Endothelial cell of umbilical vein (primary cell): ENCODE data around the gene MAPKAPK2. TPM values are rescaled to one million over a fixed set of nuclear protein-coding genes. Genes with fewer than 3 reads are reported as not detected.

Experiments used
- BruUV-seq: library from RNA; stranded (reverse); fragments of 400-500 nt; replicated peaks from 2 replicates; lab custom pipeline; 2021; lab: Mats Ljungman, UMichigan
- CTCF ChIA-PET: fragments of 300-600, 350-600 bp; sonication (Branson Sonifier 250); formaldehyde crosslinking; loops from one replicate; lab custom pipeline; 2021; ENCODE audit warnings: antibody characterized with exemption, inconsistent platforms; lab: Charles Lee
- POLR2A ChIA-PET: fragments of 300-600, 350-600 bp; sonication (Branson Sonifier 250); formaldehyde crosslinking; loops from one replicate; lab custom pipeline; 2021; ENCODE audit warnings: antibody characterized with exemption, inconsistent platforms; lab: Charles Lee
- DNase-seq: peaks from one replicate; pipeline ENCODE4 v3.0.0-alpha.2; 2011; ENCODE audit warnings: low read depth, low spot score
- FAIRE-seq: peaks from 2 replicates; lab custom pipeline; 2011; peaks lifted over from hg19 to GRCh38; lab: Jason Lieb, UNC
- H2AFZ ChIP-seq: 2 replicates; pipeline ENCODE4 v1.6.0; 2012; ENCODE audit warnings: low read depth, low read length, control low read depth, inconsistent platforms
- H3K27ac ChIP-seq: 2 replicates; pipeline ENCODE4 v1.5.1; 2011; ENCODE audit warnings: low read depth, mild to moderate bottlenecking, control low read depth, low read length, moderate library complexity; ENCODE audit not compliant: insufficient read depth
- H3K27me3 ChIP-seq, 2 experiments: 2 replicates each; pipeline versions ENCODE4 v1.6.0 to v1.6.1; 2011; ENCODE audit warnings: low read length in 2 of 2, mixed read lengths in 1 of 2; ENCODE audit not compliant: control insufficient read depth in 2 of 2, insufficient read depth in 2 of 2
- H3K36me3 ChIP-seq, 2 experiments: 2 replicates in 1 of 2; 3 replicates in 1 of 2; pipeline ENCODE4 v1.5.1; 2011; ENCODE audit warnings: low read length in 2 of 2, mild to moderate bottlenecking in 1 of 2, moderate library complexity in 1 of 2; ENCODE audit not compliant: control insufficient read depth in 2 of 2, insufficient read depth in 2 of 2; ENCODE audit errors: extremely low read depth in 1 of 2
- H3K4me1 ChIP-seq: 3 replicates; pipeline ENCODE4 v1.5.1; 2011; ENCODE audit warnings: mild to moderate bottlenecking, low read length; ENCODE audit not compliant: control insufficient read depth, insufficient read depth; ENCODE audit errors: extremely low read depth
- H3K4me2 ChIP-seq: 2 replicates; pipeline ENCODE4 v1.6.1; 2011; ENCODE audit warnings: low read length, control low read depth, mixed read lengths; ENCODE audit not compliant: insufficient read depth
- H3K4me3 ChIP-seq, 3 experiments: fragments of 200-600 bp in 1 of 3; sonication (generic), shearing (Covaris generic) in 1 of 3; replicated peaks in 1 of 3; 2 replicates each; pipeline ENCODE4 v1.5.1; 2011 to 2016; ENCODE audit warnings: control low read depth in 3 of 3, low read length in 3 of 3, mild to moderate bottlenecking in 2 of 3, inconsistent platforms in 1 of 3, low read depth in 1 of 3, moderate library complexity in 1 of 3; ENCODE audit not compliant: insufficient read depth in 1 of 3
- H3K79me2 ChIP-seq: 2 replicates; pipeline ENCODE4 v1.6.0; 2012; ENCODE audit warnings: low read length, inconsistent platforms; ENCODE audit not compliant: control insufficient read depth, insufficient read depth
- H3K9ac ChIP-seq: replicated peaks from 2 replicates; pipeline ENCODE3; 2011; ENCODE audit warnings: low read length, control low read depth; ENCODE audit not compliant: insufficient read depth; ENCODE audit errors: extremely low read depth
- H3K9me1 ChIP-seq: replicated peaks from 3 replicates; pipeline ENCODE4 v1.6.0; 2011; ENCODE audit warnings: mild to moderate bottlenecking, low read length; ENCODE audit not compliant: control insufficient read depth, insufficient read depth; ENCODE audit errors: extremely low read depth
- H3K9me3 ChIP-seq: replicated peaks from 2 replicates; pipeline ENCODE4 v1.5.1; 2012; ENCODE audit warnings: low read length, inconsistent platforms; ENCODE audit not compliant: control insufficient read depth, insufficient read depth
- H4K20me1 ChIP-seq: replicated peaks from 2 replicates; pipeline ENCODE3; 2011; ENCODE audit warnings: mild to moderate bottlenecking, low read length; ENCODE audit not compliant: control insufficient read depth, insufficient read depth; ENCODE audit errors: extremely low read depth
- EZH2 ChIP-seq: IDR thresholded peaks from 2 replicates; pipeline ENCODE4 v1.6.1; 2012; ENCODE audit warnings: borderline replicate concordance, low read depth, mild to moderate bottlenecking, moderate library complexity, low read length, inconsistent platforms; ENCODE audit not compliant: severe bottlenecking
- GATA2 ChIP-seq: IDR thresholded peaks from 2 replicates; pipeline ENCODE4 v1.7.0; 2011; ENCODE audit warnings: low read depth, mild to moderate bottlenecking, moderate library complexity, mixed read lengths, low read length; ENCODE audit not compliant: insufficient read length, insufficient read depth
- JUN ChIP-seq: IDR thresholded peaks from 2 replicates; pipeline ENCODE4 v1.6.1; 2011; ENCODE audit warnings: borderline replicate concordance, low read depth; ENCODE audit not compliant: insufficient read length, insufficient read depth
- POLR2A ChIP-seq: IDR thresholded peaks from 2 replicates; pipeline ENCODE4 v1.6.1; 2012; ENCODE audit warnings: low read depth, mild to moderate bottlenecking, control low read depth, low read length
- POLR2AphosphoS5 ChIP-seq: IDR thresholded peaks from 2 replicates; pipeline ENCODE4 v1.6.1; 2012; ENCODE audit warnings: low read depth, mild to moderate bottlenecking, control low read depth, low read length, moderate library complexity; ENCODE audit not compliant: insufficient read depth
- dilution Hi-C: fragments of 300-500 bp; cut with MboI; formaldehyde crosslinking; loops from one replicate; pipeline ENCODE4 v1.15.0; 2019; ENCODE audit warnings: low sequenced_read_pairs; ENCODE audit not compliant: extremely low pct_ligation_motif_present
- intact Hi-C: fragments of 100-400 bp; cut with micrococcal nuclease; formaldehyde crosslinking; loops from one replicate; pipeline ENCODE4 v1.10.0; 2022
- polyA plus RNA-seq, 4 experiments: library from polyadenylated mRNA; depleted of rRNA in 3 of 4; stranded (reverse) in 3 of 4; unstranded in 1 of 4; fragments of >200 nt; gene quantifications; 2 replicates each; pipeline versions ENCODE4 v1.2.1 to v1.2.3, GENCODE V29; 2011 to 2012; ENCODE audit warnings: missing spikeins in 1 of 4
- total RNA-seq: library from RNA; stranded (reverse); gene quantifications from 2 replicates; pipeline ENCODE4 v1.2.3, GENCODE V29; 2021
- TF ChIP-seq, protein P1 (sequence below), 2 donors: IDR thresholded peaks; 1 replicate in 1 of 2; 2 replicates in 1 of 2; pipeline ENCODE4 v1.5.1; 2011; ENCODE audit warnings: low read length in 2 of 2, mild to moderate bottlenecking in 2 of 2, moderate library complexity in 2 of 2, control low read depth in 1 of 2, inconsistent platforms in 1 of 2, low read depth in 1 of 2; ENCODE audit not compliant: insufficient read depth in 1 of 2; ENCODE audit errors: extremely low read depth in 1 of 2
- TF ChIP-seq, protein P2 (sequence below): IDR thresholded peaks from 2 replicates; pipeline ENCODE4 v1.6.1; 2011; ENCODE audit not compliant: insufficient read depth, insufficient read length

MAPKAPK2 gene
- total and polyA plus RNA-seq, 2 donors (not counting 3 experiments of a cell fraction or from before 2014, with no cell fraction given), result 52.9 to 69.1 TPM

DNA sequence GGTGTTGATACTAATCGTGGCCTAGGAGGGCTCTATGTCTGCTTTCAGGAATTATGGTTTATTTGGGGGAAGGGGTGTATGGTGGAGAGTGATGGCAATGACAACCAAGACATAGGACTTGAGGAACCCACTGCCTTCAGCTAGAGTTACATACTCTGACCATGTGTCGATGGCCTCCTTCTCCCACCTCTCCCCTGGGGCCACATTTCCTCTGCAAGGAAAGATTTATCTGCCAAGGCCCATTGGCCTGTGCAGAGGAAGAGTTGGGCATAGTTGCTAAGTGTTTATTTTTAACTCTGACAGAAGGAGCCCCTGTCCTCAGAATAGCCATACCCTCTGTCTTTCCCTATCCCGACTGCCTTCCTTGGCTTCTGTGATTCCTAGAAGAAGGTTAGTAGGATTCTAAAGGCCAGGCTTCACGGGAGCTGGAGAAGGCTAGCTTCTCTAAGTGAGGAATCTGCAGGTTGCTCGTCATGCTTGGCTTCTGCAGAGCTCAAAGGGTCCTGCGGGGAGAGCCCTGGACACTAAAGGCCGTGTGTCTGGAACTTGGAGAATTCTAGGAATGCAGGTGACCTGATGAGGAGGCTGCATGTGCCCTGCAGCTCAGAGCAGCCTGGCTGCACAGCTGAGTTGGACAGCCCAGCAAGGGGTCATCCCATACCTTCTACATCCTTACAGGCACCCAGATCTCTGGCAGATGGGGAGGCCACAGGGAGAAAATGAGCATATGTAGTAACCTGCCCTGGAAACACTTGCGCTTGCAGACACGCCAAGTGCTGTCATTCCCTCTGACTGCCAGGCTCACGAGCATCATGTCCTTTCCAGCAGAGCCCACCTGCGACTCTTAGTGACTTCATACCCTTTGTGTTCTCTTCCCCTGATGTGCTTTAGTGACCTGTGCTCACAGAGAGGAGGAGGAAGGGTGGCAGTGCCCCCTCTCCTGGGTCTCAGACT lies 9.7 kb downstream of the MAPKAPK2 start:
- H3K79me2 ChIP-seq, result peaks cover 89% of the 10 kb centered on the region
- ChIA-PET POLR2A (no interaction called here), CTCF (interaction anchor here (0.7 kb wide), 1 partner anchor 68 kb away, joined by 3 read pairs; no protein-coding TSS in a partner anchor)
- TF ChIP-seq, protein P1, sequence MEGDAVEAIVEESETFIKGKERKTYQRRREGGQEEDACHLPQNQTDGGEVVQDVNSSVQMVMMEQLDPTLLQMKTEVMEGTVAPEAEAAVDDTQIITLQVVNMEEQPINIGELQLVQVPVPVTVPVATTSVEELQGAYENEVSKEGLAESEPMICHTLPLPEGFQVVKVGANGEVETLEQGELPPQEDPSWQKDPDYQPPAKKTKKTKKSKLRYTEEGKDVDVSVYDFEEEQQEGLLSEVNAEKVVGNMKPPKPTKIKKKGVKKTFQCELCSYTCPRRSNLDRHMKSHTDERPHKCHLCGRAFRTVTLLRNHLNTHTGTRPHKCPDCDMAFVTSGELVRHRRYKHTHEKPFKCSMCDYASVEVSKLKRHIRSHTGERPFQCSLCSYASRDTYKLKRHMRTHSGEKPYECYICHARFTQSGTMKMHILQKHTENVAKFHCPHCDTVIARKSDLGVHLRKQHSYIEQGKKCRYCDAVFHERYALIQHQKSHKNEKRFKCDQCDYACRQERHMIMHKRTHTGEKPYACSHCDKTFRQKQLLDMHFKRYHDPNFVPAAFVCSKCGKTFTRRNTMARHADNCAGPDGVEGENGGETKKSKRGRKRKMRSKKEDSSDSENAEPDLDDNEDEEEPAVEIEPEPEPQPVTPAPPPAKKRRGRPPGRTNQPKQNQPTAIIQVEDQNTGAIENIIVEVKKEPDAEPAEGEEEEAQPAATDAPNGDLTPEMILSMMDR (IDR thresholded peaks at IDR 0.05; ENCODE audit: extremely low read depth in 1 of 2, insufficient read depth in 1 of 2, low read depth in 1 of 2, low read length in 2 of 2), result no peak
- TF ChIP-seq, protein P2, sequence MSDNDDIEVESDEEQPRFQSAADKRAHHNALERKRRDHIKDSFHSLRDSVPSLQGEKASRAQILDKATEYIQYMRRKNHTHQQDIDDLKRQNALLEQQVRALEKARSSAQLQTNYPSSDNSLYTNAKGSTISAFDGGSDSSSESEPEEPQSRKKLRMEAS, result no peak
- TF ChIP-seq JUN, result no peak
- TF ChIP-seq EZH2, result no peak
- TF ChIP-seq GATA2, result no peak
- TF ChIP-seq POLR2AphosphoS5, result no peak
- TF ChIP-seq POLR2A, result no peak
- no peak overlapping the region for H3K9ac ChIP-seq
- intact Hi-C loops (no loop called here), dilution Hi-C loops (no loop called here)
- no peak for DNase-seq
- H2AFZ ChIP-seq, result no peak overlapping the region
- no peaks in the 10 kb centered on the region for H3K9me1 ChIP-seq
- FAIRE-seq, result no peak
- H3K27me3 ChIP-seq, result no peaks in the 10 kb centered on the region
- no peak overlapping the region for H3K4me2 ChIP-seq
- no peaks in the 10 kb centered on the region for H3K9me3 ChIP-seq
- H3K4me3 ChIP-seq, result no peak overlapping the region
- peaks cover 0 to 3% of the 10 kb centered on the region in 2 experiments for H3K36me3 ChIP-seq
- BruUV-seq, result no TSS peak
- H4K20me1 ChIP-seq, result peaks cover 5% of the 10 kb centered on the region
- no peak overlapping the region for H3K27ac ChIP-seq
- peaks cover 27% of the 10 kb centered on the region for H3K4me1 ChIP-seq
